OCI-LY1 (cell line): ENCODE results near the gene SENP1.

Experiments used
- H2AFZ ChIP-seq: fragments of 200-600 bp; sonication (generic), shearing (Covaris generic); 2 replicates; pipeline ENCODE4 v1.6.0; 2014; ENCODE audit warnings: antibody characterized with exemption, mild to moderate bottlenecking, low read length
- H3F3A ChIP-seq: fragments of 200-600 bp; sonication (generic), shearing (Covaris generic); 2 replicates; pipeline ENCODE4 v1.6.0; 2014; ENCODE audit warnings: mild to moderate bottlenecking, antibody characterized with exemption, low read length, moderate library complexity; ENCODE audit not compliant: insufficient read depth
- H3K27ac ChIP-seq: fragments of 200-600 bp; sonication (generic); 2 replicates; pipeline ENCODE4 v1.5.1; 2014; ENCODE audit warnings: low read length, mixed run types, mild to moderate bottlenecking, low read depth; ENCODE audit not compliant: poor library complexity, severe bottlenecking
- H3K27me3 ChIP-seq: fragments of 200-600 bp; sonication (generic); 2 replicates; pipeline ENCODE4 v1.6.0; 2014; ENCODE audit warnings: antibody characterized with exemption, mild to moderate bottlenecking, low read length, moderate library complexity; ENCODE audit not compliant: insufficient read depth
- H3K36me3 ChIP-seq: fragments of 200-600 bp; sonication (generic); 2 replicates; pipeline ENCODE4 v1.6.1; 2014; ENCODE audit warnings: mild to moderate bottlenecking, antibody characterized with exemption, low read length, moderate library complexity, mixed read lengths; ENCODE audit not compliant: insufficient read depth
- H3K4me1 ChIP-seq: fragments of 200-600 bp; sonication (generic); 2 replicates; pipeline ENCODE4 v1.5.1; 2014; ENCODE audit warnings: mild to moderate bottlenecking, low read length, moderate library complexity; ENCODE audit not compliant: insufficient read depth, severe bottlenecking
- H3K4me2 ChIP-seq: fragments of 200-600 bp; sonication (generic), shearing (Covaris generic); 2 replicates; pipeline ENCODE4 v1.6.1; 2014; ENCODE audit warnings: low read length
- H3K4me3 ChIP-seq: fragments of 200-600 bp; sonication (generic); 2 replicates; pipeline ENCODE4 v1.5.1; 2014; ENCODE audit warnings: low read length, low read depth, mild to moderate bottlenecking, mixed read lengths; ENCODE audit not compliant: poor library complexity, severe bottlenecking
- H3K79me2 ChIP-seq: fragments of 200-600 bp; shearing (Covaris generic); 2 replicates; pipeline ENCODE4 v1.6.1; 2016; ENCODE audit warnings: mixed run types, low read length, mixed read lengths; ENCODE audit not compliant: insufficient read depth
- H3K9ac ChIP-seq: fragments of 200-600 bp; sonication (generic), shearing (Covaris generic); 2 replicates; pipeline ENCODE4 v1.6.1; 2014; ENCODE audit warnings: mild to moderate bottlenecking, low read length, mixed read lengths
- H3K9me2 ChIP-seq: fragments of 200-600 bp; sonication (generic), shearing (Covaris generic); 2 replicates; pipeline ENCODE4 v1.6.1; 2014; ENCODE audit warnings: low read depth, mild to moderate bottlenecking, low read length, mixed read lengths
- H3K9me3 ChIP-seq: fragments of 200-600 bp; shearing (Covaris generic); 2 replicates; pipeline ENCODE4 v1.6.1; 2014; ENCODE audit warnings: low read length, mixed read lengths
- H4K20me1 ChIP-seq: fragments of 200-600 bp; sonication (generic), shearing (Covaris generic); 2 replicates; pipeline ENCODE4 v1.6.0; 2016; ENCODE audit warnings: mild to moderate bottlenecking, low read length; ENCODE audit not compliant: insufficient read depth
- CTCF ChIP-seq: fragments of 200-600 bp; sonication (generic), shearing (Covaris generic); IDR thresholded peaks from 2 replicates; pipeline ENCODE4 v1.5.1; 2017; ENCODE audit warnings: mild to moderate bottlenecking, antibody characterized with exemption, low read length, moderate library complexity, mixed read lengths
- EZH2 ChIP-seq: fragments of 200-600 bp; sonication (generic), shearing (Covaris generic); IDR thresholded peaks from 2 replicates; pipeline ENCODE4 v1.8.0; 2017; ENCODE audit warnings: borderline replicate concordance, mixed run types, mild to moderate bottlenecking, antibody characterized with exemption, low read length, moderate library complexity, mixed read lengths

The SENP1 gene

GRCh38 chr12:48039151-48039550 is 66.7 kb downstream of the SENP1 start:
- Histone ChIP-seq H3K9ac (no peak overlapping the region), H3K4me1 (no peaks in the 10 kb centered on the region), H3K79me2 (no peaks in the 10 kb centered on the region), H4K20me1 (no peaks in the 10 kb centered on the region), H3K9me2 (no peaks in the 10 kb centered on the region), H3K4me3 (no peak overlapping the region), H3K27me3 (no peaks in the 10 kb centered on the region), H3K4me2 (no peak overlapping the region), H3K27ac (no peak overlapping the region), H3F3A (no peaks in the 10 kb centered on the region), H2AFZ (no peak overlapping the region), H3K9me3 (no peaks in the 10 kb centered on the region), H3K36me3 (peaks cover 10% of the 10 kb centered on the region; the same call in 1 of the 2 replicates)
- no peak for TF ChIP-seq CTCF
- no peak for TF ChIP-seq EZH2

- H3K4me1 ChIP-seq = no peaks in the 10 kb centered on the region
- H3K27ac ChIP-seq = no peak overlapping the region
- H4K20me1 ChIP-seq = no peaks in the 10 kb centered on the region
- H3K27me3 ChIP-seq = no peaks in the 10 kb centered on the region
- no peaks in the 10 kb centered on the region for H3K9me3 ChIP-seq
- H3K36me3 ChIP-seq = peaks cover 3% of the 10 kb centered on the region; the same call in 1 of the 2 replicates
- TF ChIP-seq EZH2 (no peak), CTCF (no peak)
- no peak overlapping the region for H3K4me2 ChIP-seq
- no peak overlapping the region for H2AFZ ChIP-seq
- H3K4me3 ChIP-seq = no peak overlapping the region
- H3K79me2 ChIP-seq = no peaks in the 10 kb centered on the region
- no peaks in the 10 kb centered on the region for H3F3A ChIP-seq
- H3K9me2 ChIP-seq = no peaks in the 10 kb centered on the region
- H3K9ac ChIP-seq = no peak overlapping the region
Observed at GRCh38 chr12:48038085-48038484, 67.8 kb downstream of the SENP1 start.

- H3K4me2 ChIP-seq = no peak overlapping the region
- H3K79me2 ChIP-seq = no peaks in the 10 kb centered on the region
- no peaks in the 10 kb centered on the region for H3K4me1 ChIP-seq
- H4K20me1 ChIP-seq = no peaks in the 10 kb centered on the region
- no peak overlapping the region for H2AFZ ChIP-seq
- no peak overlapping the region for H3K9ac ChIP-seq
- no peak overlapping the region for H3K4me3 ChIP-seq
- no peaks in the 10 kb centered on the region for H3K27me3 ChIP-seq
- H3K27ac ChIP-seq = no peak overlapping the region
- H3K9me2 ChIP-seq = no peaks in the 10 kb centered on the region
- TF ChIP-seq EZH2 = no peak
- no peak for TF ChIP-seq CTCF
- no peaks in the 10 kb centered on the region for H3K36me3 ChIP-seq
- no peaks in the 10 kb centered on the region for H3K9me3 ChIP-seq
- no peaks in the 10 kb centered on the region for H3F3A ChIP-seq
Observed at GRCh38 chr12:48037267-48037915, 68.5 kb downstream of the SENP1 start.
